ENCODE results near the gene GLYATL3. TPM values are rescaled to one million over a fixed set of nuclear protein-coding genes. Genes with fewer than 3 reads are reported as not detected.

Gene GLYATL3
- total RNA-seq, 3 donors from 2014 or later: not detected

DNA sequence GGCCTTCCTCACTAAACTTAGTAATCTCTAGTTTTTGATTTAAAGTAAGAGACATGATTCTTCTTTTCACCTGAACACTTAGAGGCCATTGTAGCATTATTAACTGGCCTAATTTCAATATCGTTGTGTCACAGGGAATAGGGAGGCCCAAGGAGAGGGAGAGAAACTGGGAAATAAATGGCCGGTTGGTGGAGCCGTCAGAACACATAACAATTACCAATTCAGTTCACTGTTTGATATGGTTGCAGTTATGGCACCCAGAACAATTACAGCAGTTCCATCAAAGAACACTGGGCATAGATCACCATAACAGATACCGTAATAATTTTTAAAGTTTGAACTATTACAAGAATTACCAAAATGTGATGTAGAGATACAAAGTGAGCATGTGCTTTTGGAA is 9.1 kb upstream of the GLYATL3 start:
- Mint-ChIP-seq H3K9me3 (no peaks in the 10 kb centered on the region), H3K4me1 (ENCODE audit: low read depth) (no peaks in the 10 kb centered on the region), H3K4me3 (no peak overlapping the region), H3K36me3 (ENCODE audit: insufficient read depth) (peaks cover 32% of the 10 kb centered on the region), H3K27me3 (ENCODE audit: low read depth) (no peaks in the 10 kb centered on the region)
- DNase-seq: no peak
- no peak for ATAC-seq

DNA sequence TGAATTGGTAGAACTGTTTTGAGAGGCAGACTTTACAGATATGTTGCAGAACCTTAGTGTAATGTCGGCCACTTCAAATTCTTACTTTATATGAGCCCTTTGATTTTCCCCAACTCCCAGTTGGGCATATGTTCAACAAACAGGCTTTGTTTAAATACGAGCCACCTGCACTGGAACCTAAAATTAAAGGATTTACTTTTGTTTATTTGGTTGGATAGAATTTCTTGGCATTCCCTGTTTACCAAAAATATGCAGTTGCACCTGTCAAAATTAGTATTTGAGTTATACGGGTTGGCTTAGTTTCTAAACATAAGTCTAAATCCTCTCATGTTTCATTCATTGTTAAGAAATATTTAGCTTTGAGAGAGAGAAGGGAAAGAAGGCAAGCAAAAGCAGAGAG is 2.4 kb upstream of the GLYATL3 start:
- Mint-ChIP-seq H3K27me3 (ENCODE audit: low read depth) (peaks cover 2% of the 10 kb centered on the region), H3K4me1 (ENCODE audit: low read depth) (no peaks in the 10 kb centered on the region), H3K9me3 (no peaks in the 10 kb centered on the region), H3K36me3 (ENCODE audit: insufficient read depth) (peaks cover 10% of the 10 kb centered on the region), H3K4me3 (no peak overlapping the region)
- ATAC-seq: no peak
- DNase-seq: no peak

DNA sequence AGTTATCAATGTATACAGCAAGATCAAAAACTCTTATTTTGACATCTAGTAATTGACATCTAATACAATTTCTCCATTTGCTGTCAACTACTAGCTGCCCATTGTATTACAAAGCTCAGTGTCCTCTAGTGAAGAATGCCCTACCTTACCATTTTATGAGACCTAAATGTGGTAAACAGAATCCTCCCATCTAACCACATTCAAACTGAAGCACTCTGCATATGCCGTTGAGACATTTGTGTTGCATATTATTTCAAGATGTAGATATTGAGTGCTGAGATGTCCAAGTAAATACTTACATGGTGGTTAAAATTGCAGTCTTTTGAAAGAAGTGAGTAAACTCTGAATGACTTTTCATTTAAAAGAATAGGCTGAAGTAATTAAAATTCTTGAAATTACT is 597 bp upstream of the GLYATL3 start:
- ATAC-seq: no peak
- peaks cover 4% of the 10 kb centered on the region for H3K36me3 Mint-ChIP-seq (ENCODE audit: insufficient read depth)

DNA sequence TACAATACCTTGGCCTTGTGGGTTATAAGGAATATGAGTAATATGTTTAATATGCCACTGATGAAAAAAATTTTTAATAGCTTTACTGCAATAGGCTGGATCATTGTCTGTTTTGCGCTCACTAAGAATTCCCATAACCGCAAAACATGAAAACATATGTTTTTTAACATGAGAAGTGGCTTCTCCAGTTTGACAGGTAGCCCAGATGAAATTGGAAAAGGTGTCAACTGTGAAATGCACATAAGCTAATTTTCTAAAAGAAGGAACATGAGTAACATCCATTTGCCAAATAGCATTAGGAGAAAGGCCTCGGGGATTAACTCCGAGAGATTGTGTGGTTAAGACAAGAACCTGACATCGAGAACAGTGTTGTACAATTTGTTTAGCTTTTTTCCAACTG is 4.9 kb downstream of the GLYATL3 start:
- ATAC-seq: no peak

More for the DNA sequence above, 597 bp upstream of the GLYATL3 start:
- H3K4me1 Mint-ChIP-seq (ENCODE audit: low read depth): no peaks in the 10 kb centered on the region
- H3K9me3 Mint-ChIP-seq: no peaks in the 10 kb centered on the region
- no peak overlapping the region for H3K4me3 Mint-ChIP-seq
- no peak for DNase-seq
- peaks cover 4% of the 10 kb centered on the region for H3K27me3 Mint-ChIP-seq (ENCODE audit: low read depth)

DNA sequence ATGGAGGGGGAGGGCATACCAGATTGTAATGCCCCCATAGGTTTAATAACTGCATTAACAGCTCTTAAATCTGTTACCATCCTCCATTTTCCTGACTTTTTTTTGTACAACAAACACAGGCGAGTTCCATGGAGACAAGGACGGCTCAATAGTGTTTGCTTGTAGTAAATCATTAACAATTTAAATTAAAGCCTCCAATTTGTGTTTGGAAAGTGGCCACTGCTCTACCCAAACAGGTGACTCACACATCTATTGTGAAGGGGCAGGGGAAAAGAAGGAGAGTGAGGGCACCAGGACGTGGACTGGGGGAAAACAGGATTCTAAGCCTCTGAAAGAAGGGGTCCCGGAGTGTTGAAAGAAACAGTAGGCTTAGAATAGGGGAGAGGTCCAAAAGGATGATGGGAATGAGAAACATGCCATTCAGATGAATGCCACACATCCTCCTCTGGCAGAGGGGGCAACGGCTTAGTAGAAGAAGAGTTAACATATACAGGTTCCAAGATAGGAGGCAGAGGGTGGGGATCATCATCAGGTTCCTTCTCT is 6.9 kb downstream of the GLYATL3 start:
- Mint-ChIP-seq H3K36me3 (ENCODE audit: insufficient read depth) (no peaks in the 10 kb centered on the region), H3K4me3 (no peak overlapping the region), H3K27me3 (ENCODE audit: low read depth) (peaks cover 11% of the 10 kb centered on the region), H3K9me3 (no peaks in the 10 kb centered on the region), H3K4me1 (ENCODE audit: low read depth) (no peaks in the 10 kb centered on the region)
- no peak for ATAC-seq
- DNase-seq: no peak

More for the DNA sequence above, 4.9 kb downstream of the GLYATL3 start:
- no peaks in the 10 kb centered on the region for H3K36me3 Mint-ChIP-seq (ENCODE audit: insufficient read depth)
- H3K9me3 Mint-ChIP-seq: no peaks in the 10 kb centered on the region
- H3K4me1 Mint-ChIP-seq (ENCODE audit: low read depth): no peaks in the 10 kb centered on the region
- no peak for DNase-seq
- peaks cover 13% of the 10 kb centered on the region for H3K27me3 Mint-ChIP-seq (ENCODE audit: low read depth)
- H3K4me3 Mint-ChIP-seq: no peak overlapping the region

DNA sequence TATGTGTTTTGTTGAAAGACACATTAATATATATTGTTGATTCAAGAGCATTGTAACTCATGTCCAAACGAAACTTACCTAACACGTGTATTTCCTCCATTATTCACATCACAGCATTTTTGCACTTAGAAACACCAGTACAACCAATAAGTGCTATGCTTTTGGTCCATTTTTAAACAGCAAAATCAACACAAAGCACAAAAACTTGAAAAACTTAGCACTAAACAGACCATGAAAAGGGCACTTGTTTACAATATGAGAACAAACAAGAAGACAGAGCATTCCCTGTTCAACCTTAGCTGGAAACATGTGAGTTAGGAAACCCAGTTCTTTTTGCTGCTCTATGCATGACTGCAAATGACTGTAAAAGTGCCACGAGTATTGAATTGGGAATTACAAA is 9.6 kb downstream of the GLYATL3 start:
- H3K9me3 Mint-ChIP-seq: no peaks in the 10 kb centered on the region
- H3K4me3 Mint-ChIP-seq: no peak overlapping the region
- H3K27me3 Mint-ChIP-seq (ENCODE audit: low read depth): peaks cover 11% of the 10 kb centered on the region
- no peaks in the 10 kb centered on the region for H3K36me3 Mint-ChIP-seq (ENCODE audit: insufficient read depth)
- H3K4me1 Mint-ChIP-seq (ENCODE audit: low read depth): no peaks in the 10 kb centered on the region
- DNase-seq (no peak), ATAC-seq (no peak)

DNA sequence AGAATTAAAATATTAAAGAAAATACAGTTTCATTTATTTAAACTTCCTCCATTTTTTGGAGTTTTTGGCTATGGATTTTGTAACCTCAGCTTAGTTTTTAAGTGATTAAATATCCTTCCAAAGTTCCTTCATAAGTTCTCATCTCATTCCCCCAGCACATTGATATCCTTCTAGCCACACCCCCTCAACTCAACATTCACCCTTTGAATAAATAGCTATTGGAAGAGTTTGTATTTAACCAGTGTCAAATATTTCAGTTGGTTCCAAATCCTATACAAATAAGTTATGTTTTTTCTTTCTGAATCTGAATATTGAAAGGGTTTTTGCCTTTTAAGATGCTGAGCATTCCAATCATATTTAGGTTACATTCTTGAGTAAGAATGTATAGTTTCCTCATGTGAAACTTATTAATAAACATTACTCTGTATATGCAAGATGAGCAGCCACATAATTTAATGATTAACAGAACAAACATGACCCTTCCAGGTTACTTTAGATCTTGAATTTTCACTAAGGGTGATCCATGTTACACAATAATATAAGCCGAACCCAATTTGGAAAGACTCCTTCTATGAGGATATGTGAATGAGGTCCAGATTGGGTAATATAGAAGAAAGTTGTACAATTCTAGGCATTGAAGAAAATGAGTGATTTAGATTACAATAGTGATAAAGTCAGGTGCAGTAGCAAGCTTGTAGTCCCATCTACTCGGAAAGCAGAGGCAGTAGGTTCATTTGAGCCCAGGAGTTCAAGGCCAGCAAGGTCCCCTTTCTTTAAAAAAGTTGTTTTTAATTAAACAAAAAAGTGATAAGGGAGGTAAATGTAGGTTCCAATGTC is 13.6 kb downstream of the GLYATL3 start:
- no peak for DNase-seq
- Mint-ChIP-seq H3K9me3 (no peaks in the 10 kb centered on the region), H3K4me3 (no peak overlapping the region), H3K4me1 (ENCODE audit: low read depth) (no peaks in the 10 kb centered on the region), H3K36me3 (ENCODE audit: insufficient read depth) (no peaks in the 10 kb centered on the region), H3K27me3 (ENCODE audit: low read depth) (peaks cover 11% of the 10 kb centered on the region)
- no peak for ATAC-seq

DNA sequence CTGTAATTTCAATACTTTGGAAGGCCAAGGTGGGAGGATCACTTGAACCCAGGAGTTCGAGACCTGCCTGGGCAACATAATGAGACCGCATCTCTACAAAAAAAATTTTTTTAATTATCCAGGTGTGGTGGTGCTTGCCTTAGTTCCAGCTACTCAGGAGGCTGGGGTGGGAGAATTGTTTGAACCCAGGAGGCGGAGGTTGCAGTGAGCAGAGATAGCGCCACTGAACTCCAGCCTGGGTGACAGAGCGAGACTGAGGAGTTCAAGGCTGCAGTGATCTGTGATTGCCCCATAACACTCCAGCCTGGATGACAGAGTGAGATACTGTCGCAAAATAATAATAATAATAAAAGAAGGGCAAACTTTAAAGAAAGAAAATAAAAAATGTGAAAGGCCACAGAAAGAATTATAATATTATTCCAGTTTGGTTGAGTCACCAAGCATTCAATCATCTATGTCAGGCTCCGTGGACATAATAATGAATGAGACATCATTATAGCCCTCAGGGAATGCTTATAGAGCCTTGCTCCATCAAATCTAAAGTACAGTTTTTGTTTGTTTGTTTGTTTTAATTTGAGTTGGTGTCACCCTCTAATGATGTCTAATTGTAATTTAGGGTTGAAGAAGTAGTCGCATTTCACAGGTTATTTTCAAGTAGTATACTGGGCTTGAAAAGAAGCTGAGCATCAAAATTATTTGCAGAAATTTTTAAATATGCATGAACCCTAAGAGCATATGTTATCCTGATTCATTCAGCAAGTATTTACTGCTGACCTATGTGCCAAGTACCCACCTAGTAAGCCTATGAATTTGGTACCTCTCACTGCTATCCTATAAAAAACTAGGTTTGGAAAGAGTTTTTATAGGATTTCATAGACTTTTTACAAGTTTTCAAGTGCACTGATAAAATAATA is 15.1 kb downstream of the GLYATL3 start:
- DNase-seq (no peak), ATAC-seq (no peak)
- H3K4me1 Mint-ChIP-seq (ENCODE audit: low read depth): no peaks in the 10 kb centered on the region
- no peak overlapping the region for H3K4me3 Mint-ChIP-seq
- no peaks in the 10 kb centered on the region for H3K36me3 Mint-ChIP-seq (ENCODE audit: insufficient read depth)
- H3K9me3 Mint-ChIP-seq: no peaks in the 10 kb centered on the region
- peaks cover 5% of the 10 kb centered on the region for H3K27me3 Mint-ChIP-seq (ENCODE audit: low read depth)

DNA sequence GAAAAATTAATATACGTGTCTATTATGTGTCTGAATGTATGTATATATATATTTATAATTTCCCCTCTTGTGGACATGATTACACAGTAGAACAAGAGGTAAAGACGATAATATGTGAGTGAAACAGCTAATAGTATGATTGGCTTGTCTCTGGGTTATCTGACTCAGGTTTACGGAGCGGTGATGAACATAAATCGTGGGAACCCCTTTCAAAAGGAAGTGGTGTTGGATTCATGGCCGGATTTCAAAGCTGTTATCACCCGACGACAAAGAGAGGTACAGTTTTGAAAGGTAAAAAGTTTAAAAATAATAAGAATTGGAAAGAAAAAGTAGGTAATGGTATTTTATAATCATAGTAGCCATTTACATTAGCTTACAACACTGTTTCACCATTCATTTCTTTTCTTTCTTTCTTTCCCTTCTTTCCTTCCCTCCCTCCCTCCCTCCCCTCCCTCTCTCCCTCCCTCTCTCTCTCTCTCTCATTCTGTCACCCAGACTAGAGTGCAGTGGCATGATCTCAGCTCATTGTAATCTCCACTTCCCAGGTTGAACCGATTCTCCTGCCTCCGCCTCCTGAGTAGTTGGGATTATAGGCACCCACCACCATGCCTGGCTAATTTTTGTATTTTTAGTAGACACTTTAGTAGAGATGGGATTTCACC is 15.9 kb downstream of the GLYATL3 start:
- H3K36me3 Mint-ChIP-seq (ENCODE audit: insufficient read depth): no peaks in the 10 kb centered on the region
- DNase-seq: no peak
- H3K4me3 Mint-ChIP-seq: no peak overlapping the region
- ATAC-seq: no peak
- no peaks in the 10 kb centered on the region for H3K9me3 Mint-ChIP-seq
- peaks cover 7% of the 10 kb centered on the region for H3K27me3 Mint-ChIP-seq (ENCODE audit: low read depth)
- no peaks in the 10 kb centered on the region for H3K4me1 Mint-ChIP-seq (ENCODE audit: low read depth)

DNA sequence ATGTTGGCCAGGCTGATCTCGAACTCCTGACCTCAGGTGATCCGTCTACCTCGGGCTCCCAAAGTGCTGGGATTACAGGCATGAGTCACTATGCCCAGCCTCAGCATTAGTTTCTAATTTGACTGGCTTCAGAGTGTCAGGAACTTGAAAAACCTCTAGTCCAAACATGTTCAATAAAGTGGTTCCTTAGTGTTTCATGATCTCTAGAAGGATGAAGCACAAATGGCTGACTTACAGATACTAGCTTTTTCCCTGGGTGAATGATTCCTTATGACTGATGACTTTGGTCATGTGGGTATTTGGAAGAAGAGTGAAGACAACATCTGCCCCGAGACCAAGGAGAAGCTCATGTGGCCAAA is 16.4 kb downstream of the GLYATL3 start:
- Mint-ChIP-seq H3K4me3 (no peak overlapping the region), H3K27me3 (ENCODE audit: low read depth) (peaks cover 7% of the 10 kb centered on the region), H3K36me3 (ENCODE audit: insufficient read depth) (no peaks in the 10 kb centered on the region), H3K4me1 (ENCODE audit: low read depth) (no peaks in the 10 kb centered on the region), H3K9me3 (no peaks in the 10 kb centered on the region)
- ATAC-seq (no peak), DNase-seq (no peak)

DNA sequence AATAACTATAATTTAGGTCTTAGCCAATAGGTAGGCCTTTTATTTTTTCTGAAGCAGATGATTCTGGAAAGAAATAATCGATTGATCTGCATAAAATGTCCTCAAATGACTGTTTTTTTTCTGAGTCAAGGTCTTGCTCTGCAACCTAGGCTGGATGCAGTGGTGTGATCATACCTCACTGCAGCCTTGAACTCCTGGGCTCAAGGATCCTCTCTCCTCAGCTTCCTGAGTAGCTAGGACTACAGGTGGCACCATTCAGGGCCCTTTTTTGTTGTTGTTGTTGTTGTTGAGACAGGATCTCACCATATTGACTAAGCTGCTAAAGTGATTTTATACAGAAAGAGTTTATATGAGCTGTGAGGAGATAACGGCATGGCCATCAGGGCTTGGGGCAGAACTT is 18.2 kb downstream of the GLYATL3 start:
- Mint-ChIP-seq H3K36me3 (ENCODE audit: insufficient read depth) (no peaks in the 10 kb centered on the region), H3K9me3 (no peaks in the 10 kb centered on the region), H3K27me3 (ENCODE audit: low read depth) (peaks cover 5% of the 10 kb centered on the region), H3K4me3 (no peak overlapping the region), H3K4me1 (ENCODE audit: low read depth) (no peaks in the 10 kb centered on the region)
- no peak for DNase-seq
- no peak for ATAC-seq

DNA sequence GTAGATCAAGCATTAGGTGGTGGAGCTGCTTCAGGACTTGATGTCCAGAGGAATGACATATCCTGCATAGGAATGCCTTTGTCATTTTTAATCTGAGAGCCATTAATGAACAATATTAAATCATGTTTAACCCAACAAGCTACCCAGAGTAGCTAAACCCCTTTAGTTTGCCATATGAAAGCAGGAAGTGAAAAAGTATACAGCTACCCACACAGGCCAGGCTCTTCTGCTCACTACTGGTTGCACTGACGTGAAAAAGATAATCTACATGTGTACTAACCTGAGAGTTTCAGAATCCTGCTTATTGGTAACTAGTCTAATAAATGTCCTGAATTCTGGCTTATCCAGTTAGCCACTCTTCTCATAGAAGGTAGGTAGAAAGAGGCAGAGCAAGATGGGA is 19.9 kb downstream of the GLYATL3 start:
- no peaks in the 10 kb centered on the region for H3K9me3 Mint-ChIP-seq

DNA sequence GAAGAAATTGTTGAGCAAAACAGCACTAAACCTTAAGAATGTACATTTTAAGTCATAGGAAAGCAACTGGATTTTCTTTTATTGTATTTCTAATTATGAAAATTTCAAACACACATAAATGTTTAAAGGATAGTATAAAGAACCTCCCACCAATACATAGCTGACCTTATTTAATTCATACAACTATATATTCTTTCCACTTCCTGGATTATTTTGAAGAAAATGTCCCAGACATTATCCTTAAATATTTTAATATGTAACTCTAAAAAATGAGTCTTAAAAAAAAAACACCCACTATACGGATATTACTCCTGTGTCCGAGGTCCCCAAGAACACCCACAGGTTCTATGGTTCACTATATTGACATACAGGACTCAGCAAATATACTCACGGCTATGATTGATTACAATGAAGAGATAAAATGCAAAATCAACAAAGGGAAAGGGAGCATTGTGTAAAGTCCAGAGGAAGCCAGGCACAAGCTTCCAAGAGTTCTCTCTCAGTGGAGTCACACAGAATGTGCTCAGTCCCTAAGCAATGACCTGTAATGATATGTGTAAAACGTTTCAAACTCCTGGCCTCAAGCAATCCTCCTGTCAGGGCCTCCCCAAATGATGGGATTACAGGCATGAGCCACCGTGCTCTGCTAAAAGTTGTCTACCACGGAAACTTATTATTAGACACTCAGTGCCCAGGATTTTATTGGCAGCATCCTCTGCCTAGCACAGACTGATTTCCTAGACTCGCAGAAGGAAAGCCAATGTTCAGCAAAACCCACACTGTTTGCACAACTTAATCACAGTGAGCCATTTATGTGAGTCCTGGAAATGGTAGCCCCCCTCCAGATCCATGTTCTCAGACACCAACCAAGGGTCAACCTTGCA is 23.2 kb downstream of the GLYATL3 start:
- Mint-ChIP-seq H3K4me1 (ENCODE audit: low read depth) (no peaks in the 10 kb centered on the region), H3K9me3 (no peaks in the 10 kb centered on the region), H3K27me3 (ENCODE audit: low read depth) (peaks cover 1% of the 10 kb centered on the region), H3K4me3 (no peak overlapping the region), H3K36me3 (ENCODE audit: insufficient read depth) (no peaks in the 10 kb centered on the region)
- DNase-seq: no peak
- no peak for ATAC-seq

More for the DNA sequence above, 19.9 kb downstream of the GLYATL3 start:
- no peak for DNase-seq
- Mint-ChIP-seq H3K27me3 (ENCODE audit: low read depth) (peaks cover 5% of the 10 kb centered on the region), H3K36me3 (ENCODE audit: insufficient read depth) (no peaks in the 10 kb centered on the region), H3K4me3 (no peak overlapping the region), H3K4me1 (ENCODE audit: low read depth) (no peaks in the 10 kb centered on the region)
- ATAC-seq: no peak

All from activated T-cell treated with anti-CD3 and anti-CD28 coated beads, Interleukin-2, amount 50 U/mL, for 4 hours (primary cell).